ENCODE results near the gene CXCL11. TPM values are rescaled to one million over a fixed set of nuclear protein-coding genes. Genes with fewer than 3 reads are reported as not detected.

Gene CXCL11
- total RNA-seq, 2 experiments from 2014 or later: not detected

GRCh38 chr4:76024065-76024464, 11.8 kb downstream of the CXCL11 start:
- ATAC-seq (ENCODE audit: poor library complexity) (no peak), DNase-seq (peak in 1 of 14 experiments; percentile 11)
- Mint-ChIP-seq H3K36me3 (ENCODE audit: low read depth) (no peaks in the 10 kb centered on the region), H3K27ac (no peak overlapping the region), H3K27me3 (no peaks in the 10 kb centered on the region), H3K4me3 (peak overlapping the region; percentile 4), H3K9me3 (no peaks in the 10 kb centered on the region), H3K4me1 (ENCODE audit: low read depth) (peaks cover 21% of the 10 kb centered on the region)
- no peaks in the 10 kb centered on the region for H3K27me3 ChIP-seq (ENCODE audit: control insufficient read depth in 1 of 2, insufficient read depth in 2 of 2, low read length in 2 of 2)
- POLR2A ChIA-PET: interaction anchor here (0.9 kb wide), 1 partner anchor 12 kb away, joined by 3 read pairs; the partner anchor contains the start of gene CXCL11
- H3K4me1 ChIP-seq (ENCODE audit: insufficient read depth, low read length): peaks cover 13% of the 10 kb centered on the region
- H3K27ac ChIP-seq (ENCODE audit: low read depth in 1 of 2, low read length in 2 of 2): no peak overlapping the region
- CTCF ChIA-PET: no interaction called here
- intact Hi-C loops (cut with DNase I, micrococcal nuclease): no loop called here
- TF ChIP-seq CTCF (IDR thresholded peaks at IDR 0.05): no peak
- H3K36me3 ChIP-seq (ENCODE audit: insufficient read depth, low read length): no peaks in the 10 kb centered on the region
- H3K4me3 ChIP-seq (ENCODE audit: low read length): no peak overlapping the region
- H3K9me3 ChIP-seq (ENCODE audit: control insufficient read depth in 1 of 2, insufficient read depth in 1 of 2, low read length in 2 of 2): no peaks in the 10 kb centered on the region

- H3K27me3 Mint-ChIP-seq: no peaks in the 10 kb centered on the region
- H3K4me1 Mint-ChIP-seq (ENCODE audit: low read depth): peaks cover 16% of the 10 kb centered on the region
- no peak within 1 kb of the TSS for H3K27ac ChIP-seq (ENCODE audit: low read depth in 1 of 2, low read length in 2 of 2)
- H3K4me1 ChIP-seq (ENCODE audit: insufficient read depth, low read length): peaks cover 9% of the 10 kb centered on the region
- ChIA-PET POLR2A (interaction anchor here (1.0 kb wide), 1 partner anchor 64 kb away, joined by 3 read pairs; no protein-coding TSS in a partner anchor), CTCF (no interaction called here)
- no peak within 1 kb of the TSS for H3K27ac Mint-ChIP-seq
- no peaks in the 10 kb centered on the region for H3K36me3 Mint-ChIP-seq (ENCODE audit: low read depth)
- no peaks in the 10 kb centered on the region for H3K36me3 ChIP-seq (ENCODE audit: insufficient read depth, low read length)
- TF ChIP-seq CTCF (IDR thresholded peaks at IDR 0.05): no peak
- no peak within 1 kb of the TSS for H3K4me3 ChIP-seq (ENCODE audit: low read length)
- intact Hi-C loops (cut with DNase I, micrococcal nuclease): no loop called here
- H3K27me3 ChIP-seq (ENCODE audit: control insufficient read depth in 1 of 2, insufficient read depth in 2 of 2, low read length in 2 of 2): no peaks in the 10 kb centered on the region
- H3K9me3 ChIP-seq (ENCODE audit: control insufficient read depth in 1 of 2, insufficient read depth in 1 of 2, low read length in 2 of 2): no peaks in the 10 kb centered on the region
- peak within 1 kb of the TSS; percentile 4 for H3K4me3 Mint-ChIP-seq
- no peaks in the 10 kb centered on the region for H3K9me3 Mint-ChIP-seq
- ATAC-seq (ENCODE audit: poor library complexity) (no peak), DNase-seq (peak in 3 of 14 experiments; percentile 25 to 69 (median 65))
These were observed 12.5 kb downstream of the CXCL11 start, which contains the start of gene CXCL10 for GRCh38 chr4:76023389-76023788. Gene CXCL10, minus strand, starts transcription at chr4:76023497. Its CDS starts 66 bp downstream, at chr4:76023431.

GRCh38 chr4:76022677-76023076, 13.2 kb downstream of the CXCL11 start:
- intact Hi-C loops (cut with DNase I, micrococcal nuclease): no loop called here
- no peaks in the 10 kb centered on the region for H3K36me3 ChIP-seq (ENCODE audit: insufficient read depth, low read length)
- Mint-ChIP-seq H3K4me3 (no peak overlapping the region), H3K27ac (no peak overlapping the region), H3K36me3 (ENCODE audit: low read depth) (no peaks in the 10 kb centered on the region), H3K27me3 (no peaks in the 10 kb centered on the region), H3K9me3 (no peaks in the 10 kb centered on the region), H3K4me1 (ENCODE audit: low read depth) (peaks cover 9% of the 10 kb centered on the region)
- ATAC-seq (ENCODE audit: poor library complexity) (no peak), DNase-seq (no peak)
- ChIA-PET POLR2A (interaction anchor here (1.0 kb wide), 1 partner anchor 64 kb away, joined by 3 read pairs; no protein-coding TSS in a partner anchor), CTCF (no interaction called here)
- TF ChIP-seq CTCF (IDR thresholded peaks at IDR 0.05): no peak
- no peaks in the 10 kb centered on the region for H3K27me3 ChIP-seq (ENCODE audit: control insufficient read depth in 1 of 2, insufficient read depth in 2 of 2, low read length in 2 of 2)
- no peak overlapping the region for H3K27ac ChIP-seq (ENCODE audit: low read depth in 1 of 2, low read length in 2 of 2)
- H3K9me3 ChIP-seq (ENCODE audit: control insufficient read depth in 1 of 2, insufficient read depth in 1 of 2, low read length in 2 of 2): no peaks in the 10 kb centered on the region
- no peak overlapping the region for H3K4me3 ChIP-seq (ENCODE audit: low read length)
- H3K4me1 ChIP-seq (ENCODE audit: insufficient read depth, low read length): peaks cover 8% of the 10 kb centered on the region
